Renal pelvis (tissue), 4 donors: ENCODE results near the gene PGAP6. TPM values are rescaled to one million over a fixed set of nuclear protein-coding genes. Genes with fewer than 3 reads are reported as not detected.
"Not testable (repeated sequence)": the region's sequence is repeated elsewhere in the genome, so short reads cannot be mapped to it uniquely, and the experiment has no call there.

Experiments
- DNase-seq: peaks from one replicate; pipeline ENCODE4 v3.0.0-alpha.2; 2013
- polyA plus RNA-seq, 3 donors: library from polyadenylated mRNA; unstranded; fragments of 120-200 nt; gene quantifications; one replicate each; pipeline ENCODE4 v1.2.1, GENCODE V29; 2013; ENCODE audit not compliant: insufficient read length in 3 of 3

The PGAP6 gene
- polyA plus RNA-seq, 3 donors, result 59.4 to 76.2 (median 65.6) TPM

DNA sequence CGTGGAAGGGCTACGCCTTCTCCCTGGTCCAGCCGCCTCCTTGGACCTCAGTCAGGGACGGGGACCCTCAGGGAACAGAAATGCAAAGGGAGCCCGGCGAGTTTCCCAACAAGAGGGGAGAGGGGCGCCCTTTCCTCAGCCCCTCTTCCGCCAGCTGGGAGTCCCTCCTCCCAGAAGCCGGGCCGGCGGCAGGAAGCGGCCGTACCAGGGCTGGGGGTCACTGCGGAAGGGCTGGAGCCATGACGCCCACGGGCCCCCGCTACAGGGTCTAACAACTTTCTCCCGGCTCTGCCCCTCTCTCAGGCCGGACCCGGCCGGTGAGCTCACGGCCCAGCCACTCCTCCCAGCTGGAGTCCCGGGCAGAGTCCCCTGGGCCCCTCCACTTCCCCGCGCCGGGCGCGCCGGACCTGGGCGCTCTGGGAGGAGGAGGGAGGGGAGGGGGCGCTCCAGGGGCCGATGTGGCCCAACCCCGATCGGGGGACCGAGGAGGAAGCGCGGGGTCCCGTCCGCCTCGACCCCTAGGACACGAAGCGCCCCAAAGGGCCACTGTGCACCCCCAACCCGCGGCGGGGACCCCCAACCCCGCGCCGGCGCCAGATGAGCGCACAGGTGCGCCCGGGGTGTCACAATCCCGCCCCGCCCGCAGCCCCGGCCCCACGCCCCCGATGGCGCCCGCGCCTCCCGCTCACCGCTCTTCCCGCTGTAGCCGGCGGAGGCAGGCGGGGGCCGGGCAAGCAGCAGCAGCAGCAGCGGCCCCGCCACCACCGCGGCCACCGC is 578 bp downstream of the PGAP6 start:
- DNase-seq, result no peak

DNA sequence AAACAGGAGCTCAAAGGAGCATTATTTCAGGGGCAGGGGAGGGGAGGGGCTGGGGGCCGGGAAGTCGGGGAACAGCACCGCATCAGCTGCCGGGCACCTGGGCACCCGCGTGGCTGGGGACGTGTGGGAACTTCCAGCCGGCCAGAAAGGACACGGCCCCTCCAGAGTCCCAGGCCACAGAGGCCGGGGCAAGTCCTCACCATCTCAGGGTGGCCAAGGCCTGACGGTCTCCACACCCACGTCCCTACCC is 1.1 kb downstream of the PGAP6 start:
- DNase-seq, result no peak

GRCh38 chr16:379961-380761 is 1.6 kb downstream of the PGAP6 start:
- DNase-seq, result no peak

DNA sequence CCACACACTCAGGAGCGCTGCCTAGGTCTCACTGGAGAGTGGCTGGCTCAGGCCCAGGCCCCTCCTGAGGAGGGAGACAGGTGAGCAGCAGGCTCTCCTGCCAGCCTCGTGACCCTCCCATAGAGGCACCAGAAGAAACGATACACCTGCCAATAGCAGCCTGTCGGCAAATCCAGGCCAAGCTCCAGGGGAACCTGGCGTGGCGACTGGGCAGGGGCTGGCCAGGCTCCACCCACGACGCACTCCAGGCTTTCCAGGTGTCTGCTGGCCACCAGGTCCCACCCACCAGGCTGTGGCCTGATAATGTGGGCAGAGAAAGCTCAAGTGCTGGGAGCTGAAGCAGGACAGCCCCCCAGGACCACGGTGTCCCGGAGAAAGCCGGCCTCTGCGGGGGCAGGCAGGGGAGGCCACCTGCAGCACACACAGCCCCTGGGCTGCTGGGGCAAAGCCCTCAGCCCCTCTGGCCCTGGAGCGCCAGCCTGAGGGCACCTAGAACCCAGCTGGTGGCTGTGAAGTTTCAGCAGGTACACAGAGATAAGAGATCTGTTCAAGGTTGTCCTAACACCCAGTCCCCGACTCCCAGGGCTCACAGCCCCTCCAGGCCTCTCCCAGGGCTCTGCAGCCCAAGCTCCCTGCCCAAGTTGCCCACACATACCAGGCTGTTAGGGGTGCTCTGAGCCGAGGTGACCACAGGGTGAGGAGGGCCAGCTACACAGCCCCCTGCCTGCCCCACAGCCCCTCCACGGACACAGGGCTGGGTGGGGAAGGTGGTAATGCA is 2.4 kb downstream of the PGAP6 start:
- DNase-seq, result no peak

DNA sequence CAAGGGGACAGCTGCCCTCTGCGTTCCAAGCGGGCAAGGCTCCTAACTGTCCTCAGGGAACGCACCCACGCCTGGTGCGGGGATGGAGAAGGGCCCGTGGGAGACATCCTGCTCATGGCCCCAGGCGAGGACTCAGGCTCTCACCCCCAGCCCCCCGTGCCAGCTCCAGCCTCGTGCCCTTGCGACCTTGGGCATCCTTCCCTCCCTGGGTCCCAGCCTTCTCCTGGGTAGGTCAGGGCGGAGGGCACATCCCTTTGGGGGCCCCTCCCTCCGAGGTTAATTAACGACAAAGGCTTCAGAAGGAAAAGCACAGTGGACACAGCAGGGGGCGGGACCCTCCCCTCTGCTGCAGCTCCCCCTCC is 3.0 kb downstream of the PGAP6 start:
- DNase-seq, result no peak

- DNase-seq, result not testable (repeated sequence)
These were observed 3.5 kb downstream of the PGAP6 start for GRCh38 chr16:378113-378820.

DNA sequence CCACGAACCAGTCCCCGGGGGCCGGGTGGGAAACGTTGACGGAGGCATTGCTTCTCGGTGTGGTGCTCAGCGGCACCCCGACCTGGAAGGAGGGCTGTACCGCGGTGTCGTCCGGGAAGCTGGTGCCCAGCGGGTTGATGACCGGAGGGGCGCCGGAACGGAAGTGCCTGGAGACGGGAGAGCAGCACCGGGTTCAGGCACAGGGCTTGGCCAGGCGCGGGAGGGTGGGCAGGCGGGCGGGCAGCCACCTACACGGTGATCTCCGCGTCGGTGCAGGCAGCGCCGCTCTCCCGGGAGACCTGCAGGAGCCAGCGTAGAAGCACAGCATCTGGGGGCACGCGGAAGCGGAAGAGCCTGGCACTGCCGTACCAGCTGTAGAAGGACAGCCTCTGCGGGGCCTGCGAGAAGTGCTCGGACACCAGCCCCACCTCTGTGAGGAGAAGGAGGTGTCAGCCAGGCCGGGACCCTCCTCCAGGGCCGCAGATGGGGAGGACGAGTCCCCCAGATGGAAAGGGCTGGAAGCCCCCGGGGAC is 4.3 kb downstream of the PGAP6 start:
- DNase-seq, result no peak

DNA sequence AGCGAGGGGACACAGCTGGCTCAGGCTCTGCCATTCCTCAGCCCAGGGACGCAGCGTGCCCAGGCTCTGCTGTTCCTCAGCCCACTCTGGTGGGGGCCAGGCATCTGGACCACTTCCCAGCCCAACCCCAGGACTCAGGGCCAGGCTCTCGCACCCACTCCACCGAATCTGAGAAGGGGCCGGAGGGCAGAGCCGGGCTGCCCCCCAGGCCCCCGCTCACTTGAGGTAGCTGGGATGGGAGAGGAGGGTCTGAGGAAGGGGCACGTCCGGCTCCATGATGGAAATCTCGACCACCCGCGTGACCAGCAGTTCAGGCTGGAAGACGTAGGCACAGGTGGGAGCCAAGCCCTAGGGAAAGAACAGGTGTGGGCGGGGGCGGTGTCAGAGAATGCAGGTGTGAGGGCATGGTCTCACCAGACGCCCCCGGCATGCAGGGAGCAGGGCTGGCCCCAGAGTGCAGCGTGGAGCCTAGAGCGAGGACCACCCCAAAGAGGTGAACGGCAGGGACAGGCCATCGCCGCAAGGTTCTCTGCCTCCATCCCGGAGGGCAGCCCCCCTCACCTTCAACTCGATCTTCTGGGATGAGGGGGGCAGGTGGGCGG is 4.9 kb downstream of the PGAP6 start:
- no peak for DNase-seq

GRCh38 chr16:375927-376816 is 5.6 kb downstream of the PGAP6 start:
- DNase-seq, result no peak

- no peak for DNase-seq
These were observed 6.6 kb downstream of the PGAP6 start for GRCh38 chr16:375212-375611.

- no peak for DNase-seq
These were observed 7.2 kb downstream of the PGAP6 start for GRCh38 chr16:374616-374926.

GRCh38 chr16:373848-374615 is 7.7 kb downstream of the PGAP6 start:
- no peak for DNase-seq

GRCh38 chr16:373020-373598 is 8.7 kb downstream of the PGAP6 start:
- no peak for DNase-seq

GRCh38 chr16:372302-372983 is 9.3 kb downstream of the PGAP6 start:
- DNase-seq, result no peak

GRCh38 chr16:371515-372301 is 10.1 kb downstream of the PGAP6 start:
- no peak for DNase-seq

DNA sequence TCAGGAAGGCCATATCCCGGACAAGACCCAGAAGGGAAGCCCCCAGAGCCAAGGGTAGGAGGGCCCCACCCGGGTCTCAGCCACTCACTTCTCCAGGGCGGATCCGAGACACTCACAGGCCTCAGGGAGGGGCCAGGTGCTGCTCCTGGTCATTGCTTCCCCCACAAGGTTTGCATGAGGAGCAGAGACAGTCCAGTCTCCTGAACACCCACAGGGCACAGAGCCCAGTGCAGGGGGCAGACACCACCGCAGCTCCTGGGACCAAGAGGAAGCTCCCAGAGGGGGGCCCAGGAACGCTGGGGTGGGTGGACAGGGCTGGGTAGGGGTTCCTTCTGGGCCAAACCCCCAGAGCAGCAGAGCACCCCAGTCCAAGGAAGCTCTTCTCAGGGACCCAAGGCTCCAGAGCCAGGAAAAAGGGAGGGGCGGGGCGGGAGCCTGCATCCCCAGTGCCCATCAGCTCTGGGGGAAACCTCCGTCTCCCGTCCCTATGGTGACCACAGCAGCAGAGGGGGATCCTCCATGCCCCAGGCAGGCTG is 10.7 kb downstream of the PGAP6 start:
- no peak for DNase-seq

- DNase-seq, result peak; percentile 94
These were observed 11.3 kb downstream of the PGAP6 start, which contains the start of gene MRPL28 for GRCh38 chr16:370443-370842. Gene MRPL28 (minus strand): TSS chr16:370538. CDS start chr16:370218, 320 bp downstream.
